ENCODE data around the gene CLEC2L.

CLEC2L gene

DNA sequence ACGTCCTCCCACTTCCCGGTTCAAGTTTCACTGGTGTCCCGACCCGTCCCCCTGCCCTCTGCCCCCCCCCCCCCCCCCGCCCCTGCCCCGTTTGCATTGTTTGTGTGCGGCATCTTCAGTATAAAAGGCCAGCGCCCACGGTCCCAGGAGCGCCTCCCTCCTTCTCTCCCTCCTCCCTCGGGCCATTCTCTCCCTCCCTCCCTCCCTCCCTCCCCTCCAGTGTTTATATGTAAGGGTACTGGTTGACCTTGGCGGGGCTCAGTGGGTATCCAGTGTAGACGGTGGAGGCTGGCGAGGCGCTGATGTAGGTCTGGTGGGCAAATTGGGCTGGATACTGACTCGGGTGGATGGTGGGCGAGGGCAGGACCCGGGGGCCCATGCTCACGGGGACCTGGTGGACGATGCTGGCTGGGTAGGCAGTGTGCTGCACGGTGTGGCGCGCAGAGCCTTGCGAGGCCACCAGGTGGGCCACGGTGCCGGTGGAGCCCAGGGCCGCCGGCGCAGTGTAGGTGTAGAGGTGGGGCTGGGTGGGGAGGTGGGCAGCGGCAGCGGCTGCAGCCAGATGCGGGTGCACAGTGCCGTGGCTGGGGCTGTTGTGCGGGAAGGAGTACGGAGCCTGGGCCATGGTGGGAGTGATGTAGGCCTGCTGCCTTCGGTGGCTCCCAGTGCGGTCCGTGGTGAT is 49.4 kb downstream of the CLEC2L start:
- ChIA-PET POLR2A (no interaction called here), CTCF (no interaction called here)
- DNase-seq (ENCODE audit: low read depth, low spot score): no peak
- TF ChIP-seq, protein P1, sequence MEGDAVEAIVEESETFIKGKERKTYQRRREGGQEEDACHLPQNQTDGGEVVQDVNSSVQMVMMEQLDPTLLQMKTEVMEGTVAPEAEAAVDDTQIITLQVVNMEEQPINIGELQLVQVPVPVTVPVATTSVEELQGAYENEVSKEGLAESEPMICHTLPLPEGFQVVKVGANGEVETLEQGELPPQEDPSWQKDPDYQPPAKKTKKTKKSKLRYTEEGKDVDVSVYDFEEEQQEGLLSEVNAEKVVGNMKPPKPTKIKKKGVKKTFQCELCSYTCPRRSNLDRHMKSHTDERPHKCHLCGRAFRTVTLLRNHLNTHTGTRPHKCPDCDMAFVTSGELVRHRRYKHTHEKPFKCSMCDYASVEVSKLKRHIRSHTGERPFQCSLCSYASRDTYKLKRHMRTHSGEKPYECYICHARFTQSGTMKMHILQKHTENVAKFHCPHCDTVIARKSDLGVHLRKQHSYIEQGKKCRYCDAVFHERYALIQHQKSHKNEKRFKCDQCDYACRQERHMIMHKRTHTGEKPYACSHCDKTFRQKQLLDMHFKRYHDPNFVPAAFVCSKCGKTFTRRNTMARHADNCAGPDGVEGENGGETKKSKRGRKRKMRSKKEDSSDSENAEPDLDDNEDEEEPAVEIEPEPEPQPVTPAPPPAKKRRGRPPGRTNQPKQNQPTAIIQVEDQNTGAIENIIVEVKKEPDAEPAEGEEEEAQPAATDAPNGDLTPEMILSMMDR (IDR thresholded peaks at IDR 0.05; ENCODE audit: insufficient read depth, low read length, missing control alignments): no peak
- H3K4me3 ChIP-seq (ENCODE audit: low read depth, low read length): no peak overlapping the region

GRCh38 chr7:139573871-139574270 is 50.4 kb downstream of the CLEC2L start:
- POLR2A ChIA-PET: no interaction called here
- TF ChIP-seq, protein P1 (IDR thresholded peaks at IDR 0.05; ENCODE audit: insufficient read depth, low read length, missing control alignments): no peak
- H3K4me3 ChIP-seq (ENCODE audit: low read depth, low read length): no peak overlapping the region
- CTCF ChIA-PET: interaction anchor here (0.5 to 2.1 kb wide), 5 partner anchors 11 to 429 kb away, joined by 3 to 4 read pairs (median 3); no protein-coding TSS in a partner anchor
- no peak for DNase-seq (ENCODE audit: low read depth, low spot score)

DNA sequence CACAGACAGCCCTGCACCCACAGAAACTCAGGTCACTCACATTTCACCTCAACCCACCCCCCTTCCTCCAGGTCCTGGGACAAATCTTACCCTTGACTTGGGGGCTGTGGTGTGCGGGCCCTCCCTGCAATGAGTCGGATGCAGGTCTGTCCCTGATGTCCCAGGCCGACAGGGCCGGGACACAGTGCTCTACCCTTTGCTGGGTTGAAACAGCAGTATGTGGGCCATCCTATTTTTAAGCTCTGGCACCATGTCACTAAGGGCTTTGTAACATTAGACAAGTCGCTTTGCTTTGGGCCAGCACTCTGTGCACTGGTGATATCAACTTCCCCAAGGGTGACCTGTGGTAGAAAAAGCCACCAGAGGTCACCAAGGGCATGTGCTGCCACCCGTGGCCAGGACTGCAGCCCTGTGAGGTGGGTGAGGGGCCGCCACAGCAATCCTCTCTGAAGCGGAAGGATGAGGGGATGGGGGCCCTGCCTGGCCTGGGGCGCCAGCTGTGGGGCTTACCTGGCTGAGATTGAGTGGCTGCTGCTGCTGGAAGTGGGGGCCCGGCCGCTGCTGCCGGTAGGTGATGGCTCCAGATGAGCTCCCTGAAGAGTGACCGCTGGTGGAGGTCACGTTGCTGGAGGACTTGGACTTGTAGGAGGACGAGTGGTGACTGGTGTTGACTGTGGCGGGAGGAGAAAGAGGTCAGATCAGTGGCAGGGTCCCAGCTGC is 51.3 kb downstream of the CLEC2L start:
- TF ChIP-seq, protein P1 (IDR thresholded peaks at IDR 0.05; ENCODE audit: insufficient read depth, low read length, missing control alignments): no peak
- ChIA-PET CTCF (interaction anchor here (1.0 to 2.1 kb wide), 3 partner anchors 10 to 140 kb away, joined by 3 to 4 read pairs (median 3); no protein-coding TSS in a partner anchor), POLR2A (no interaction called here)
- no peak for DNase-seq (ENCODE audit: low read depth, low spot score)
- no peak overlapping the region for H3K4me3 ChIP-seq (ENCODE audit: low read depth, low read length)

DNA sequence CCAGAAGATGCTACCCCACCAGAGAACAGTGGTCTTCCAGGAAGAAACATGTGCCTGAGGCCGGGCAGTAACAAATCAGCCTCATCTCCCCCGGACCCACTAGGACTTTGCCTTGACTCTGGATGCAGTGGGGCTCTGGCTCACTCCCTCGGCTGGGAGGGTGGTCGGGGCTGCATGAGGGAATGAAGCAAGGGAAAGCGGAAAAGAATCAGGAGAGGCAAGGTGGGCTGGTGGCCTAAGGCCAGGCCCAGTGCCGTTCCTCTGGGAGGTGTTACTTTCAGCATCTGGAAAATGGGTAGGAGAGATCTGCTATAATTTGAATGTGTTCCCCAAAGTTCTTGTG is 51.8 kb downstream of the CLEC2L start:
- TF ChIP-seq, protein P1 (IDR thresholded peaks at IDR 0.05; ENCODE audit: insufficient read depth, low read length, missing control alignments): no peak
- no peak for DNase-seq (ENCODE audit: low read depth, low spot score)
- ChIA-PET POLR2A (no interaction called here), CTCF (interaction anchor here (1.5 to 2.1 kb wide), 2 partner anchors 9 to 141 kb away, joined by 3 to 4 read pairs; no protein-coding TSS in a partner anchor)
- H3K4me3 ChIP-seq (ENCODE audit: low read depth, low read length): no peak overlapping the region

DNA sequence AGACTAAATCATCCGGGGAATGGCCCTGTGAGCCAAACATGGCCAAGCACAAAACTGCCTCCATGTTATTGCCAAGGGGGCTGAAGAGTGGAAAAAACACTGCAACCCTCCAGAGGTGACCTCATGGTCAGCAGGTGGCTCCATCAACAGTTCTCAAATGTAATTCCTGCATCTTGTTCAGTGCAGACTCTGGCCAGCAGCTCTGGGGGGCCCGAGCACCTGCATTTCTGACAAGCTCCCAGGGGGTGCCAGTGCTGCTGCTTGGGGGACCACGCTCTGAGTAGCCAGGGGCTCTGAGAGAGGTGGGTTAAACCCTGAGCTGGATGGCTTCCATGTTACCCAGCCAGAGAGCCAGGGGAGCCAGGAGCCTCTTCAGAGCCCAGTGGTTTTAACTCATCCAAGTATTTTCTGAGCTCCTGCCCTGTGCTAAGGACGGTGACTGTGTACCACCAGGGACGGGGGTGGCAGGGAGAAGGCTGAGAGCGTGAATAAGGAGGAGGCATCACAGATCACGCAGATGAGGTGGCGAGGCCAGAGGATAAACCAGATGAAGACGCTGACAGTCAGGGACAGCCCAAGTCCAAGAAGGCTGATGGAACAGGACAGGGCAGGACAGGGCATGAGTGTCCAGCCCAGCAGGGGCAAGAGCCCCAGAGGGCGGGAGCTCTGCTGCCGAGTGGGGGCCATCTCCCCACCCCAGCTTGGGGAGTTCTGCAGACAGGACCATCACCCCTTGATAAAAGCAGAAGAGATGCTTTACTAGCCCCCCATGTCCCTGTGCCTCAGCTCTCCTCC is 52.9 kb downstream of the CLEC2L start:
- H3K4me3 ChIP-seq (ENCODE audit: low read depth, low read length): no peak overlapping the region
- ChIA-PET CTCF (no interaction called here), POLR2A (no interaction called here)
- DNase-seq (ENCODE audit: low read depth, low spot score): no peak
- TF ChIP-seq, protein P1 (IDR thresholded peaks at IDR 0.05; ENCODE audit: insufficient read depth, low read length, missing control alignments): no peak

GRCh38 chr7:139580435-139580834 is 57.0 kb downstream of the CLEC2L start:
- no peak overlapping the region for H3K4me3 ChIP-seq (ENCODE audit: low read depth, low read length)
- CTCF ChIA-PET: interaction anchor here (0.7 to 15.7 kb wide), 3 partner anchors 10 to 81 kb away, joined by 3 to 141 read pairs (median 3); no protein-coding TSS in a partner anchor
- TF ChIP-seq, protein P1 (IDR thresholded peaks at IDR 0.05; ENCODE audit: insufficient read depth, low read length, missing control alignments): no peak
- POLR2A ChIA-PET: no interaction called here
- no peak for DNase-seq (ENCODE audit: low read depth, low spot score)
